Measurements from ENCODE around the gene ZNF660. TPM values are rescaled to one million over a fixed set of nuclear protein-coding genes. Genes with fewer than 3 reads are reported as not detected.

The ZNF660 gene
- total and polyA plus RNA-seq, 10 of the 15 experiments (the other 5 are each of a cell fraction or from before 2014, with no cell fraction given), result 0.62 to 2.6 (median 1.7) TPM

- intact Hi-C loops (cut with micrococcal nuclease; ENCODE audit: unreplicated experiment), result loop anchor here (10.0 kb wide), 1 partner anchor 122 kb away; the partner anchor contains the start of genes KIAA1143 and KIF15
These were observed 57.6 kb downstream of the ZNF660 start for GRCh38 chr3:44642337-44642736.

More at GRCh38 chr3:44642337-44642736, 57.6 kb downstream of the ZNF660 start:
- Histone ChIP-seq H3K4me1 (ENCODE audit: control insufficient read depth, insufficient read depth, low read length) (no peaks in the 10 kb centered on the region), H4K20me1 (ENCODE audit: control insufficient read depth, insufficient read depth) (no peaks in the 10 kb centered on the region), H2AFZ (ENCODE audit: control insufficient read depth, low read depth, low read length) (no peak overlapping the region), H3K79me2 (ENCODE audit: control insufficient read depth, insufficient read depth, low read length) (no peaks in the 10 kb centered on the region), H3K9ac (ENCODE audit: control insufficient read depth, insufficient read depth, low read length) (no peak overlapping the region), H3K4me2 (ENCODE audit: control insufficient read depth, insufficient read depth) (no peak overlapping the region), H3K9me3 (replicated peaks; ENCODE audit: control insufficient read depth, insufficient read depth, low read length) (peaks cover 41% of the 10 kb centered on the region), H3K27ac (ENCODE audit: control insufficient read depth, insufficient read depth) (no peak overlapping the region), H3K36me3 (ENCODE audit: control insufficient read depth in 2 of 2, insufficient read depth in 2 of 2, low read length in 1 of 2) (peaks cover 7 to 18% of the 10 kb centered on the region in 2 experiments), H3K27me3 (replicated peaks in 1 of 2; ENCODE audit: control insufficient read depth in 2 of 2, insufficient read depth in 2 of 2, low read length in 1 of 2) (no peaks in the 10 kb centered on the region), H3K4me3 (no peak overlapping the region)
- FAIRE-seq, result no peak
- in situ Hi-C loops (cut with MboI), result no loop called here
- RAD21 ChIA-PET (ENCODE audit: unreplicated experiment), result no interaction called here
- CTCF ChIA-PET, result no interaction called here
- WGBS (ENCODE audit: insufficient coverage, insufficient replicate concordance, low lambda C conversion rate, missing lambda C conversion rate), result 95% methylated on average over 4 of the region's 4 CpGs
- no TSS peak for BruUV-seq (replicated peaks)
- POLR2A ChIA-PET, result no interaction called here
- TF ChIP-seq ZNF384 (IDR thresholded peaks at IDR 0.05; ENCODE audit: borderline replicate concordance, low read depth, low read length), result no peak
- no peak for TF ChIP-seq MXI1 (IDR thresholded peaks at IDR 0.05; ENCODE audit: low read depth, low read length)
- TF ChIP-seq ZBTB11 (CRISPR knock-in tag; IDR thresholded peaks at IDR 0.05), result no peak
- TF ChIP-seq CBX5 (IDR thresholded peaks at IDR 0.05; ENCODE audit: low read depth), result 0 out of 2 replicates have a peak, but pooled peaks have one; percentile 31
- no peak for DNase-seq (ENCODE audit: low read depth, low spot score)
- SMC1A ChIA-PET (ENCODE audit: uncharacterized antibody, unreplicated experiment), result no interaction called here
- ATAC-seq, result no peak
